MCF 10A (cell line): ENCODE data around the gene SLC7A9. TPM values are rescaled to one million over a fixed set of nuclear protein-coding genes. Genes with fewer than 3 reads are reported as not detected.

Experiments
- BruUV-seq: library from RNA; stranded (reverse); fragments of 400-500 nt; replicated peaks from 2 replicates; lab custom pipeline; 2021; lab: Mats Ljungman, UMichigan
- CTCF ChIA-PET: fragments of 300-600 bp; sonication (Branson Sonifier 250); formaldehyde crosslinking; extraction: SDS; loops from one replicate; lab custom pipeline; 2021; ENCODE audit warnings: antibody characterized with exemption, inconsistent platforms; lab: Yijun Ruan, JAX
- POLR2A ChIA-PET: fragments of 300-600, 350-650 bp; sonication (Branson Sonifier 250); formaldehyde crosslinking; extraction: SDS; loops from one replicate; lab custom pipeline; 2020; ENCODE audit warnings: antibody characterized with exemption, inconsistent platforms; lab: Yijun Ruan, JAX
- DNase-seq: peaks from one replicate; pipeline ENCODE4 v3.0.0-alpha.2; 2018; ENCODE audit not compliant: unreplicated experiment
- H3K27ac Mint-ChIP-seq: one replicate; pipeline ENCODE4 v1.8.0; 2022; ENCODE audit warnings: mild to moderate bottlenecking, low read depth, mixed read lengths; ENCODE audit not compliant: unreplicated experiment
- H3K27me3 Mint-ChIP-seq: one replicate; pipeline ENCODE4 v1.8.0; 2022; ENCODE audit warnings: mixed read lengths; ENCODE audit not compliant: insufficient read depth, unreplicated experiment
- H3K36me3 Mint-ChIP-seq: one replicate; pipeline ENCODE4 v1.8.0; 2022; ENCODE audit warnings: mild to moderate bottlenecking, moderate library complexity, mixed read lengths; ENCODE audit not compliant: insufficient read depth, unreplicated experiment
- H3K4me1 Mint-ChIP-seq: one replicate; pipeline ENCODE4 v1.8.0; 2022; ENCODE audit warnings: mixed read lengths; ENCODE audit not compliant: insufficient read depth, unreplicated experiment
- H3K4me3 Mint-ChIP-seq: one replicate; pipeline ENCODE4 v1.8.0; 2022; ENCODE audit warnings: mild to moderate bottlenecking, moderate library complexity, mixed read lengths; ENCODE audit not compliant: unreplicated experiment
- H3K9me3 Mint-ChIP-seq: one replicate; pipeline ENCODE4 v1.8.0; 2022; ENCODE audit warnings: mixed read lengths; ENCODE audit not compliant: unreplicated experiment
- CTCF ChIP-seq: fragments of 200-600 bp; IDR thresholded peaks from one replicate; pipeline ENCODE4 v1.8.0; 2022; ENCODE audit warnings: antibody characterized with exemption, mild to moderate bottlenecking; ENCODE audit not compliant: unreplicated experiment
- intact Hi-C: fragments of 100-400 bp; cut with micrococcal nuclease; formaldehyde crosslinking; loops from 2 replicates; pipeline ENCODE4 v1.14.1; 2022
- total RNA-seq: library from RNA; stranded (reverse); gene quantifications from 2 replicates; pipeline ENCODE4 v1.2.3, GENCODE V29; 2022

SLC7A9 gene
- total RNA-seq, 1 experiment from 2014 or later: not detected

GRCh38 chr19:32877977-32878745 lies 8.6 kb upstream of the SLC7A9 start:
- POLR2A ChIA-PET: no interaction called here
- Mint-ChIP-seq H3K27me3 (no peaks in the 10 kb centered on the region), H3K27ac (no peak overlapping the region)

GRCh38 chr19:32877323-32877912 lies 7.9 kb upstream of the SLC7A9 start:
- BruUV-seq: no TSS peak
- no peaks in the 10 kb centered on the region for H3K9me3 Mint-ChIP-seq
- H3K36me3 Mint-ChIP-seq: no peaks in the 10 kb centered on the region
- no peaks in the 10 kb centered on the region for H3K27me3 Mint-ChIP-seq
- POLR2A ChIA-PET: no interaction called here
- no peaks in the 10 kb centered on the region for H3K4me1 Mint-ChIP-seq
- H3K27ac Mint-ChIP-seq: no peak overlapping the region
- intact Hi-C loops: no loop called here
- no peak for TF ChIP-seq CTCF
- CTCF ChIA-PET: interaction anchor here (0.6 kb wide), 1 partner anchor 281 kb away, joined by 3 read pairs; no protein-coding TSS in a partner anchor
- no peak overlapping the region for H3K4me3 Mint-ChIP-seq
- DNase-seq: no peak

More at GRCh38 chr19:32877977-32878745, 8.6 kb upstream of the SLC7A9 start:
- DNase-seq: no peak
- Mint-ChIP-seq H3K4me3 (no peak overlapping the region), H3K36me3 (no peaks in the 10 kb centered on the region), H3K4me1 (no peaks in the 10 kb centered on the region), H3K9me3 (no peaks in the 10 kb centered on the region)
- intact Hi-C loops: no loop called here
- CTCF ChIA-PET: interaction anchor here (0.6 kb wide), 1 partner anchor 282 kb away, joined by 3 read pairs; no protein-coding TSS in a partner anchor
- TF ChIP-seq CTCF: no peak
- BruUV-seq: no TSS peak

- no peaks in the 10 kb centered on the region for H3K36me3 Mint-ChIP-seq
- no TSS peak for BruUV-seq
- CTCF ChIA-PET: no interaction called here
- intact Hi-C loops: no loop called here
- no peak for TF ChIP-seq CTCF
- no peaks in the 10 kb centered on the region for H3K27me3 Mint-ChIP-seq
- no peak overlapping the region for H3K4me3 Mint-ChIP-seq
- POLR2A ChIA-PET: no interaction called here
- H3K9me3 Mint-ChIP-seq: no peaks in the 10 kb centered on the region
- H3K4me1 Mint-ChIP-seq: no peaks in the 10 kb centered on the region
- no peak overlapping the region for H3K27ac Mint-ChIP-seq
- DNase-seq: no peak
Observed at GRCh38 chr19:32876919-32877285, 7.3 kb upstream of the SLC7A9 start.

GRCh38 chr19:32876236-32876918 lies 6.8 kb upstream of the SLC7A9 start:
- Mint-ChIP-seq H3K9me3 (no peaks in the 10 kb centered on the region), H3K4me3 (no peak overlapping the region), H3K27me3 (no peaks in the 10 kb centered on the region), H3K27ac (no peak overlapping the region), H3K36me3 (no peaks in the 10 kb centered on the region), H3K4me1 (no peaks in the 10 kb centered on the region)
- ChIA-PET CTCF (interaction anchor here (0.9 kb wide), 1 partner anchor 21 kb away, joined by 3 read pairs; no protein-coding TSS in a partner anchor), POLR2A (no interaction called here)
- BruUV-seq: no TSS peak
- DNase-seq: no peak
- no peak for TF ChIP-seq CTCF
- intact Hi-C loops: no loop called here
